ENCODE results near the gene UBXN2A.

GRCh38 chr2:23993736-23994269 is 53.5 kb downstream of the UBXN2A start:
- no peak for TF ChIP-seq POLR2A (IDR thresholded peaks at IDR 0.05)
- TF ChIP-seq, protein P1, sequence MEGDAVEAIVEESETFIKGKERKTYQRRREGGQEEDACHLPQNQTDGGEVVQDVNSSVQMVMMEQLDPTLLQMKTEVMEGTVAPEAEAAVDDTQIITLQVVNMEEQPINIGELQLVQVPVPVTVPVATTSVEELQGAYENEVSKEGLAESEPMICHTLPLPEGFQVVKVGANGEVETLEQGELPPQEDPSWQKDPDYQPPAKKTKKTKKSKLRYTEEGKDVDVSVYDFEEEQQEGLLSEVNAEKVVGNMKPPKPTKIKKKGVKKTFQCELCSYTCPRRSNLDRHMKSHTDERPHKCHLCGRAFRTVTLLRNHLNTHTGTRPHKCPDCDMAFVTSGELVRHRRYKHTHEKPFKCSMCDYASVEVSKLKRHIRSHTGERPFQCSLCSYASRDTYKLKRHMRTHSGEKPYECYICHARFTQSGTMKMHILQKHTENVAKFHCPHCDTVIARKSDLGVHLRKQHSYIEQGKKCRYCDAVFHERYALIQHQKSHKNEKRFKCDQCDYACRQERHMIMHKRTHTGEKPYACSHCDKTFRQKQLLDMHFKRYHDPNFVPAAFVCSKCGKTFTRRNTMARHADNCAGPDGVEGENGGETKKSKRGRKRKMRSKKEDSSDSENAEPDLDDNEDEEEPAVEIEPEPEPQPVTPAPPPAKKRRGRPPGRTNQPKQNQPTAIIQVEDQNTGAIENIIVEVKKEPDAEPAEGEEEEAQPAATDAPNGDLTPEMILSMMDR (IDR thresholded peaks at IDR 0.05 in 8 of 11, conservative IDR thresholded peaks at IDR 0.05 in 3 of 11): no peak
